HEK293 (cell line): ENCODE data around the gene MACF1.

ENCODE experiments used
- CTCF ChIA-PET: fragments of 350-600 bp; formaldehyde crosslinking; extraction: SDS; loops from one replicate; lab custom pipeline; 2021; ENCODE audit warnings: antibody characterized with exemption; lab: Yijun Ruan, JAX
- POLR2A ChIA-PET: fragments of 300-600 bp; formaldehyde crosslinking; extraction: SDS; loops from one replicate; lab custom pipeline; 2020; ENCODE audit warnings: antibody characterized with exemption, inconsistent platforms; lab: Yijun Ruan, JAX
- H3K27ac ChIP-seq: fragments of 200-500 bp; sonication (Bioruptor generic); 2 replicates; pipeline ENCODE4 v1.5.1; 2014; ENCODE audit warnings: low read depth, low read length, control low read depth, inconsistent platforms; ENCODE audit errors: extremely low read depth
- H3K36me3 ChIP-seq, 2 experiments: fragments of 200-500 bp in 1 of 2; sonication (Bioruptor generic) in 1 of 2; 1 replicate in 1 of 2; 2 replicates in 1 of 2; pipeline ENCODE4 v1.5.1; 2014 to 2017; ENCODE audit warnings: inconsistent platforms in 2 of 2, low read length in 2 of 2; ENCODE audit not compliant: control insufficient read depth in 2 of 2, insufficient read depth in 1 of 2
- H3K4me1 ChIP-seq: fragments of 200-500 bp; sonication (Bioruptor generic); 2 replicates; pipeline ENCODE4 v1.5.1; 2014; ENCODE audit warnings: mild to moderate bottlenecking, low read length, inconsistent platforms; ENCODE audit not compliant: control insufficient read depth, insufficient read depth
- H3K4me3 ChIP-seq: 2 replicates; pipeline ENCODE4 v1.5.1; 2011; ENCODE audit warnings: low read depth, mild to moderate bottlenecking, control low read depth, low read length, moderate library complexity
- H3K9me3 ChIP-seq: fragments of 200-500 bp; sonication (Bioruptor generic); 2 replicates; pipeline ENCODE4 v1.5.1; 2014; ENCODE audit warnings: low read depth, low read length, inconsistent platforms; ENCODE audit not compliant: control insufficient read depth, insufficient read depth
- GLI2 ChIP-seq: fragments of 450-650 bp; formaldehyde crosslinking; IDR thresholded peaks from 2 replicates; pipeline ENCODE4; 2017; ENCODE audit warnings: missing biosample characterization, missing genetic modification characterization, low read depth, borderline replicate concordance
- GLI4 ChIP-seq: fragments of 450-650 bp; formaldehyde crosslinking; IDR thresholded peaks from 2 replicates; pipeline ENCODE4 v1.5.1; 2016; ENCODE audit warnings: missing biosample characterization, missing genetic modification characterization
- HIC1 ChIP-seq: fragments of 450-650 bp; formaldehyde crosslinking; IDR thresholded peaks from 2 replicates; pipeline ENCODE4 v1.5.1; 2016; ENCODE audit warnings: missing biosample characterization, missing genetic modification characterization
- MEIS1 ChIP-seq: sonication (generic); formaldehyde crosslinking; IDR thresholded peaks from 2 replicates; pipeline ENCODE4 v1.8.1; 2022; ENCODE audit warnings: missing genetic modification reagents, mild to moderate bottlenecking, borderline replicate concordance
- OVOL3 ChIP-seq: fragments of 450-650 bp; formaldehyde crosslinking; IDR thresholded peaks from 2 replicates; pipeline ENCODE4 v1.5.1; 2016; ENCODE audit warnings: missing biosample characterization, missing genetic modification characterization
- PRDM4 ChIP-seq: fragments of 450-650 bp; formaldehyde crosslinking; IDR thresholded peaks from 2 replicates; pipeline ENCODE4 v1.5.1; 2017; ENCODE audit warnings: missing biosample characterization, missing genetic modification characterization
- REPIN1 ChIP-seq: fragments of 450-650 bp; formaldehyde crosslinking; IDR thresholded peaks from 2 replicates; pipeline ENCODE4 v1.5.1; 2017; ENCODE audit warnings: missing biosample characterization, missing genetic modification characterization, low read depth
- TCF7L2 ChIP-seq: IDR thresholded peaks from 2 replicates; pipeline ENCODE4 v1.6.1; 2011; ENCODE audit warnings: low read depth, mild to moderate bottlenecking, inconsistent platforms, low read length, moderate library complexity, borderline replicate concordance
- ZFHX2 ChIP-seq: fragments of 450-650 bp; formaldehyde crosslinking; conservative IDR thresholded peaks from 2 replicates; pipeline ENCODE4 v1.5.1; 2016; ENCODE audit warnings: missing biosample characterization, missing genetic modification characterization
- ZNF157 ChIP-seq: fragments of 450-650 bp; formaldehyde crosslinking; IDR thresholded peaks from 2 replicates; pipeline ENCODE4 v1.5.1; 2016; ENCODE audit warnings: missing biosample characterization, missing genetic modification characterization
- ZNF16 ChIP-seq: fragments of 450-650 bp; formaldehyde crosslinking; IDR thresholded peaks from 2 replicates; pipeline ENCODE4 v1.5.1; 2016; ENCODE audit warnings: low read depth, missing biosample characterization, missing genetic modification characterization
- ZNF23 ChIP-seq: fragments of 450-650 bp; formaldehyde crosslinking; IDR thresholded peaks from 2 replicates; pipeline ENCODE4 v1.5.1; 2016; ENCODE audit warnings: missing biosample characterization, missing genetic modification characterization, borderline replicate concordance
- ZNF311 ChIP-seq: fragments of 450-650 bp; formaldehyde crosslinking; IDR thresholded peaks from 2 replicates; pipeline ENCODE4 v1.5.1; 2017; ENCODE audit warnings: missing biosample characterization, missing genetic modification characterization, borderline replicate concordance
- ZNF391 ChIP-seq: fragments of 450-650 bp; formaldehyde crosslinking; IDR thresholded peaks from 2 replicates; pipeline ENCODE4 v1.5.1; 2016; ENCODE audit warnings: low read depth, missing biosample characterization, missing genetic modification characterization, borderline replicate concordance
- ZNF394 ChIP-seq: fragments of 450-650 bp; formaldehyde crosslinking; IDR thresholded peaks from 2 replicates; pipeline ENCODE4 v1.5.1; 2016; ENCODE audit warnings: missing biosample characterization, missing genetic modification characterization, mild to moderate bottlenecking, moderate library complexity, borderline replicate concordance
- ZNF529 ChIP-seq: fragments of 450-650 bp; formaldehyde crosslinking; IDR thresholded peaks from 2 replicates; pipeline ENCODE4 v1.5.1; 2017; ENCODE audit warnings: missing genetic modification characterization, missing biosample characterization; ENCODE audit not compliant: insufficient replicate concordance
- ZNF585B ChIP-seq: fragments of 450-650 bp; formaldehyde crosslinking; IDR thresholded peaks from 2 replicates; pipeline ENCODE4 v1.5.1; 2016; ENCODE audit warnings: missing biosample characterization, missing genetic modification characterization
- ZNF645 ChIP-seq: fragments of 450-650 bp; formaldehyde crosslinking; IDR thresholded peaks from 2 replicates; pipeline ENCODE4; 2016; ENCODE audit warnings: missing biosample characterization, missing genetic modification characterization
- ZNF658 ChIP-seq: fragments of 450-650 bp; formaldehyde crosslinking; IDR thresholded peaks from 2 replicates; pipeline ENCODE4; 2016; ENCODE audit warnings: missing biosample characterization, missing genetic modification characterization
- ZNF692 ChIP-seq: fragments of 450-650 bp; formaldehyde crosslinking; IDR thresholded peaks from 2 replicates; pipeline ENCODE4 v1.5.1; 2016; ENCODE audit warnings: missing biosample characterization, missing genetic modification characterization
- ZNF701 ChIP-seq: fragments of 450-650 bp; formaldehyde crosslinking; IDR thresholded peaks from 2 replicates; pipeline ENCODE4 v1.5.1; 2016; ENCODE audit warnings: missing biosample characterization, missing genetic modification characterization
- ZNF768 ChIP-seq: fragments of 450-650 bp; formaldehyde crosslinking; IDR thresholded peaks from 2 replicates; pipeline ENCODE4 v1.5.1; 2018; ENCODE audit warnings: missing biosample characterization, mild to moderate bottlenecking, missing genetic modification characterization
- TF ChIP-seq, protein P1 (sequence below): fragments of 450-650 bp; formaldehyde crosslinking; IDR thresholded peaks from 2 replicates; pipeline ENCODE4 v1.5.1; 2016; ENCODE audit warnings: missing biosample characterization, missing genetic modification characterization

Gene MACF1

GRCh38 chr1:39470040-39470439, 265.5 kb downstream of the MACF1 start (continued):
- TF ChIP-seq ZNF311 (tag by site-specific recombination) (no peak), ZNF157 (tag by site-specific recombination) (no peak), ZNF394 (tag by site-specific recombination) (no peak), GLI2 (tag by site-specific recombination) (no peak), TCF7L2 (no peak), MEIS1 (CRISPR knock-in tag) (no peak), GLI4 (no peak), ZNF23 (no peak), ZNF768 (no peak)
- TF ChIP-seq, all 188 proteins: peak for 0

DNA sequence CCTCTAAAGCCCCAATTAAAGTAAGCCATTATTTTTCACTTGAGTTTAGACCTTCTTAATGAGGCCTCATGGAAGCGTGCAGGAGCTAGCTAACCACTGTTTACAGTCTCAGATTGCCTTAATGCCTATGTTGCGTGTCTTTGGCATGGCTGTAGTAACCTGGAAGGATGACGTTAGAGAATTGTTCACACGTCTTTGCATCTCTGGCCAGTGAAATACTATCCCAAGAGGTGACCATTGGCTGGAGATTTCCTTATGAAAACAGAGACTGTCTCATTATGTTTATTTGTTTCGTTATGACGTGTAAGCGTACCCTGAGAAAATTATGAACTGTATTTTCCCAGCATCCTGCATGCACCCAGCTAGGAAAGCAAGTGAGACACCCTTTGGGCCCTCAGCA, 268.3 kb downstream of the MACF1 start:
- no peak overlapping the region for H3K4me3 ChIP-seq
- no peaks in the 10 kb centered on the region for H3K9me3 ChIP-seq
- POLR2A ChIA-PET = no interaction called here
- no peak for TF ChIP-seq ZNF585B (tag by site-specific recombination)
- TF ChIP-seq ZNF692 (tag by site-specific recombination) = no peak
- TF ChIP-seq ZNF658 = no peak
- TF ChIP-seq OVOL3 (tag by site-specific recombination) = no peak
- CTCF ChIA-PET = interaction anchor here (0.6 to 1.0 kb wide), 5 partner anchors 66 to 575 kb away, joined by 3 to 6 read pairs (median 3); no protein-coding TSS in a partner anchor
- no peaks in the 10 kb centered on the region for H3K4me1 ChIP-seq
- H3K27ac ChIP-seq = no peak overlapping the region
- H3K36me3 ChIP-seq = peaks cover 18 to 71% of the 10 kb centered on the region in 2 experiments; a peak in 2 of 3 replicates

- H3K36me3 ChIP-seq = peaks cover 18 to 68% of the 10 kb centered on the region in 2 experiments; a peak in 2 of 3 replicates
- CTCF ChIA-PET = interaction anchor here (1.0 kb wide), 1 partner anchor 65 kb away, joined by 6 read pairs; no protein-coding TSS in a partner anchor
- no peak for TF ChIP-seq ZFHX2
- no peak for TF ChIP-seq HIC1 (tag by site-specific recombination)
- TF ChIP-seq ZNF529 = no peak
- TF ChIP-seq, protein P1, sequence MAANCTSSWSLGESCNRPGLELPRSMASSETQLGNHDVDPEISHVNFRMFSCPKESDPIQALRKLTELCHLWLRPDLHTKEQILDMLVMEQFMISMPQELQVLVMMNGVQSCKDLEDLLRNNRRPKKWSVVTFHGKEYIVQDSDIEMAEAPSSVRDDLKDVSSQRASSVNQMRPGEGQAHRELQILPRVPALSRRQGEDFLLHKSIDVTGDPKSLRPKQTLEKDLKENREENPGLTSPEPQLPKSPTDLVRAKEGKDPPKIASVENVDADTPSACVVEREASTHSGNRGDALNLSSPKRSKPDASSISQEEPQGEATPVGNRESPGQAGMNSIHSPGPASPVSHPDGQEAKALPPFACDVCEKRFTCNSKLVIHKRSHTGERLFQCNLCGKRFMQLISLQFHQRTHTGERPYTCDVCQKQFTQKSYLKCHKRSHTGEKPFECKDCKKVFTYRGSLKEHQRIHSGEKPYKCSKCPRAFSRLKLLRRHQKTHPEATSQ = no peak
- TF ChIP-seq ZNF701 (tag by site-specific recombination) = no peak
- TF ChIP-seq PRDM4 (tag by site-specific recombination) = no peak
- no peak for TF ChIP-seq ZNF391 (tag by site-specific recombination)
- TF ChIP-seq REPIN1 = no peak
- TF ChIP-seq ZNF645 = no peak
- TF ChIP-seq ZNF16 (tag by site-specific recombination) = no peak
Measured at GRCh38 chr1:39473324-39473723, 268.8 kb downstream of the MACF1 start.

More at GRCh38 chr1:39473324-39473723, 268.8 kb downstream of the MACF1 start:
- H3K4me3 ChIP-seq = no peak overlapping the region
- POLR2A ChIA-PET = no interaction called here
- H3K4me1 ChIP-seq = no peaks in the 10 kb centered on the region
- H3K9me3 ChIP-seq = no peaks in the 10 kb centered on the region
- H3K27ac ChIP-seq = no peak overlapping the region
